GM13977 (cell line): ENCODE measurements around the gene VPS25.
"Not testable (repeated sequence)": the region's sequence is repeated elsewhere in the genome, so short reads cannot be mapped to it uniquely, and the experiment has no call there.

Source experiments
- DNase-seq: peaks from one replicate; pipeline ENCODE4 v3.0.0; 2012; ENCODE audit warnings: low spot score
- in situ Hi-C: fragments of 300-500 bp; cut with MboI; formaldehyde crosslinking; loops from one replicate; pipeline ENCODE4 v1.12.0; 2022; ENCODE audit warnings: low sequenced_read_pairs, low pct_unique_long_range_greater_than_20kb, mixed read lengths, inconsistent platforms; ENCODE audit not compliant: unreplicated experiment
- TF ChIP-seq, protein P1 (sequence below): IDR thresholded peaks from 2 replicates; pipeline ENCODE4 v1.5.1; 2012; ENCODE audit warnings: mild to moderate bottlenecking, control low read depth; ENCODE audit not compliant: insufficient read depth; ENCODE audit errors: extremely low read depth, missing control alignments

Gene VPS25

GRCh38 chr17:42759982-42760651 lies 13.1 kb upstream of the VPS25 start:
- peak; percentile 56 for DNase-seq
- in situ Hi-C loops, result loop anchor here (5.0 to 10.0 kb wide), 2 partner anchors 38 to 185 kb away; partner anchors contain the start of gene PSMC3IP
- TF ChIP-seq, protein P1, sequence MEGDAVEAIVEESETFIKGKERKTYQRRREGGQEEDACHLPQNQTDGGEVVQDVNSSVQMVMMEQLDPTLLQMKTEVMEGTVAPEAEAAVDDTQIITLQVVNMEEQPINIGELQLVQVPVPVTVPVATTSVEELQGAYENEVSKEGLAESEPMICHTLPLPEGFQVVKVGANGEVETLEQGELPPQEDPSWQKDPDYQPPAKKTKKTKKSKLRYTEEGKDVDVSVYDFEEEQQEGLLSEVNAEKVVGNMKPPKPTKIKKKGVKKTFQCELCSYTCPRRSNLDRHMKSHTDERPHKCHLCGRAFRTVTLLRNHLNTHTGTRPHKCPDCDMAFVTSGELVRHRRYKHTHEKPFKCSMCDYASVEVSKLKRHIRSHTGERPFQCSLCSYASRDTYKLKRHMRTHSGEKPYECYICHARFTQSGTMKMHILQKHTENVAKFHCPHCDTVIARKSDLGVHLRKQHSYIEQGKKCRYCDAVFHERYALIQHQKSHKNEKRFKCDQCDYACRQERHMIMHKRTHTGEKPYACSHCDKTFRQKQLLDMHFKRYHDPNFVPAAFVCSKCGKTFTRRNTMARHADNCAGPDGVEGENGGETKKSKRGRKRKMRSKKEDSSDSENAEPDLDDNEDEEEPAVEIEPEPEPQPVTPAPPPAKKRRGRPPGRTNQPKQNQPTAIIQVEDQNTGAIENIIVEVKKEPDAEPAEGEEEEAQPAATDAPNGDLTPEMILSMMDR, result no peak

DNA sequence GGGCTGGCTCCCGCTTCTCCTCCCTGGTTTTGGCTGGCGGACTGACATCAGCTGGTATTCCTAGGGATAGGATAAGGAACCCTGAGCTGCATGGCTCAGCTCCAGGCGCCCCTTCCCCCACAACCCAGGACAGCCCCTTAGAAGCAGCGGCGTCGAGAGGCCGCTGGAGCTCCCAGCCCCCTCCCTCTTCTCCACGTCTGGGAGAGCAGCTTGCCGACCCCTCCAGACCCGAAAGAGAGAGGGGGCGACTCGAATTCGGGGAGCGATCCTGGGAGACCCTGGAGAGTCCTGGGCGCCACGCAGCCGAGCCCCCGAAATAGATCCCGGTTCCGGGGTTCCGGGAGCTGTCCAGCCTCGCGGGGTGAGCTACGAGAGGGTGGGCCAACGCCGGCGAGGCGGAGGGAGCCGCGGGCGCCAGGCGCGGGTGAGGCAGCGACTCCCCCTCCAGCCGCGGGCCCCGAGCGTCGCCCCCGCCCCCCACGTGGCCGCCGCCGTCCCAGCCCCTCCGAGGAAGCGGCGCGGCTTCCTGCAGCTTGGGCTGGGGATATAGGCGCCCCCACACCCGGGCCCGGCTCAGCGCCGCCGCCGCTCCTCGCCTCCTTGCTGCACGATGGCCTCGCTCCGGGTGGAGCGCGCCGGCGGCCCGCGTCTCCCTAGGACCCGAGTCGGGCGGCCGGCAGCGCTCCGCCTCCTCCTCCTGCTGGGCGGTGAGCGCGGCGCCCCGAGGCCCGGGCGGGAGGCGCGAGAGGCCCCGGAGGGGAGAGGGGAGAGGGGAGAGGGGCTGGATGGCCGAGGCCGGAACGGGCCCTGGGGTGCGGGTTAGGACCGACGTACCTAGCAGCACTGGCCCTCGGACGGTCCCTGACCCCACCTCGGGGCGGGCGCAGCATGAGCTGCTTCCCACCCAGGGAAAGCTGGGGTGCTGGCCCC lies 12.3 kb upstream of the VPS25 start, which contains the start of gene RAMP2:
TSS of gene RAMP2 (plus strand) at position 576 of the 930 bp plus-strand sequence. CDS start at position 611, 35 bp downstream.
- in situ Hi-C loops, result loop anchor here (10.0 kb wide), 1 partner anchor 186 kb away; the partner anchor contains the start of gene PSMC3IP
- DNase-seq, result peak; percentile 38
- TF ChIP-seq, protein P1, result no peak

DNA sequence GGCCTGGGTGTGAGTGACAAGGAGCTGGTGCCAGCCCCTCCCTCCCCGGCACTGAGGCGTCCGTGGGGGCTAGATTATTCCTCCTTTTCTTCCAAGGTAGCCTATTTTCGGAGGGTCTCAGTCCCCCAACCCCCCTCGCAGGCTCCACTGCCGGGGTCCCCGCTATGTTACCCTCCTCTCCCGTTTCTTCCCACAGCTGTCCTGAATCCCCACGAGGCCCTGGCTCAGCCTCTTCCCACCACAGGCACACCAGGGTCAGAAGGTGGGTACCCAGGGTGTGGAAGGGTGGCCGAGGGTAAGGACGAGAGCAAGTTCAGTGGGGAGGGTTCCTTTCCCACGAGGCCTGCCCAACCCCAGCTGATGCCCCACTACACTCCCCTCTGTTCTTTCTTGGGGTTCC lies 11.6 kb upstream of the VPS25 start:
- in situ Hi-C loops, result loop anchor here (10.0 kb wide), 1 partner anchor 187 kb away; the partner anchor contains the start of gene PSMC3IP
- TF ChIP-seq, protein P1, result no peak
- no peak for DNase-seq

- DNase-seq, result no peak
- TF ChIP-seq, protein P1, result no peak
- in situ Hi-C loops, result loop anchor here (10.0 kb wide), 1 partner anchor 191 kb away; the partner anchor contains the start of gene PSMC3IP
Observed at GRCh38 chr17:42766124-42766523, 7.1 kb upstream of the VPS25 start.

DNA sequence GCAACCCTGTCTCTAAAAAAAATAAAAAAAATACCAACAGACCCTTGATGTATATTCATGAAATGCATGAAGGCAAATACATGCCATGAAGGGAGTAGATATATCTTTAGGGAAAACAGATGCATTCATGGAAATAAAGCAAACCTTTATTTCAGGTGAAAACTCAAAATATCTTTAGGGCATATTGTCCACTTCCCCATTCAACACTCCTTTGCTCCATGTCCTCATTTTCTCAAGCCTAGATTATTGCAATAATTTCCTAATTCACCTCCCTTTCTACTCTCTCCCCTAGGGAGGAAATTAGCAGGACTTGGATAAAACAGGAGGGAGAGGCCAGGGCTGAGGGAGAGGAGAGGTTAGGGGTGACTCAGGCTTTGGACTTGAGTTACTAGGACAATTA lies 5.7 kb upstream of the VPS25 start:
- in situ Hi-C loops, result loop anchor here (10.0 kb wide), 1 partner anchor 193 kb away; the partner anchor contains the start of gene PSMC3IP
- DNase-seq, result no peak
- TF ChIP-seq, protein P1, result no peak

GRCh38 chr17:42768006-42768405 lies 5.2 kb upstream of the VPS25 start:
- in situ Hi-C loops, result loop anchor here (10.0 kb wide), 1 partner anchor 193 kb away; the partner anchor contains the start of gene PSMC3IP
- DNase-seq, result not testable (repeated sequence)

DNA sequence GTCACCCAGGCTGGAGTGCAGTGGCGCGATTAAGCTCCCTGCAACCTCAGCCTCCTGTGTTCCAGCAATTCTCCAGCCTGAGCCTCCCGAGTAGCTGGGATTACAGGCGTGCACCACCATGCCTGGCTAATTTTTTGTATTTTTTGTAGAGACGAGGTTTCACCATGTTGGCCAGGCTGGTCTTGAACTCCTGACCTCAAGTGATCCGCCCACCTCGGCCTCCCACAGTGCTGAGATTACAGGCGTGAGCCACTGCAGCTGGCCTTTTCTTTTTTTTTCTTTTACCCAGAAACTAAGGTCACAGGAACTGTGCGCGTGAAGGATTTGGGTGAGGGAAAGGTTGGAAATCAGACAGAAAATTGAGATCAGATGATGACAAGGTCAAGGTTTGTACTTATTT lies 3.3 kb upstream of the VPS25 start:
- DNase-seq, result not testable (repeated sequence)
- in situ Hi-C loops, result loop anchor here (10.0 kb wide), 1 partner anchor 195 kb away; the partner anchor contains the start of gene PSMC3IP
